ENCODE measurements around the gene NTRK3.

GRCh38 chr15:88220443-88221335 lies 35.9 kb downstream of the NTRK3 start:
- TF ChIP-seq CHD2 (IDR thresholded peaks at IDR 0.05; ENCODE audit: low read length) (no peak), TAF1 (IDR thresholded peaks at IDR 0.05; ENCODE audit: low read depth, low read length) (no peak)
